Islet precursor cell (in vitro differentiated cells): Measurements from ENCODE around the gene MAST2.

Experiments
- DNase-seq: peaks from one replicate; pipeline ENCODE4 v3.0.0-alpha.2; 2018

Gene MAST2

GRCh38 chr1:46076343-46076742, 272.9 kb downstream of the MAST2 start:
- no peak for DNase-seq

GRCh38 chr1:46077644-46078043, 274.2 kb downstream of the MAST2 start:
- DNase-seq = no peak

- DNase-seq = no peak
Measured at GRCh38 chr1:46080257-46080656, 276.8 kb downstream of the MAST2 start.

GRCh38 chr1:46081206-46081605, 277.8 kb downstream of the MAST2 start:
- DNase-seq = no peak

- no peak for DNase-seq
Measured at GRCh38 chr1:46081619-46082018, 278.2 kb downstream of the MAST2 start.

GRCh38 chr1:46083579-46083978, 280.2 kb downstream of the MAST2 start:
- no peak for DNase-seq

GRCh38 chr1:46084553-46085451, 281.4 kb downstream of the MAST2 start:
- no peak for DNase-seq
